ENCODE data around the gene MOGAT1. TPM values are rescaled to one million over a fixed set of nuclear protein-coding genes. Genes with fewer than 3 reads are reported as not detected.

MOGAT1 gene
- total RNA-seq, 4 donors from 2014 or later = not detected

GRCh38 chr2:222670191-222671038, 1.0 kb upstream of the MOGAT1 start:
- no peak for TF ChIP-seq POLR2A (IDR thresholded peaks at IDR 0.05)
- TF ChIP-seq EP300 (IDR thresholded peaks at IDR 0.05) = no peak
- no peak for TF ChIP-seq POLR2AphosphoS5 (IDR thresholded peaks at IDR 0.05)
- TF ChIP-seq, protein P1, sequence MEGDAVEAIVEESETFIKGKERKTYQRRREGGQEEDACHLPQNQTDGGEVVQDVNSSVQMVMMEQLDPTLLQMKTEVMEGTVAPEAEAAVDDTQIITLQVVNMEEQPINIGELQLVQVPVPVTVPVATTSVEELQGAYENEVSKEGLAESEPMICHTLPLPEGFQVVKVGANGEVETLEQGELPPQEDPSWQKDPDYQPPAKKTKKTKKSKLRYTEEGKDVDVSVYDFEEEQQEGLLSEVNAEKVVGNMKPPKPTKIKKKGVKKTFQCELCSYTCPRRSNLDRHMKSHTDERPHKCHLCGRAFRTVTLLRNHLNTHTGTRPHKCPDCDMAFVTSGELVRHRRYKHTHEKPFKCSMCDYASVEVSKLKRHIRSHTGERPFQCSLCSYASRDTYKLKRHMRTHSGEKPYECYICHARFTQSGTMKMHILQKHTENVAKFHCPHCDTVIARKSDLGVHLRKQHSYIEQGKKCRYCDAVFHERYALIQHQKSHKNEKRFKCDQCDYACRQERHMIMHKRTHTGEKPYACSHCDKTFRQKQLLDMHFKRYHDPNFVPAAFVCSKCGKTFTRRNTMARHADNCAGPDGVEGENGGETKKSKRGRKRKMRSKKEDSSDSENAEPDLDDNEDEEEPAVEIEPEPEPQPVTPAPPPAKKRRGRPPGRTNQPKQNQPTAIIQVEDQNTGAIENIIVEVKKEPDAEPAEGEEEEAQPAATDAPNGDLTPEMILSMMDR (IDR thresholded peaks at IDR 0.05) = no peak
- peaks cover 14% of the 10 kb centered on the region for H3K27me3 ChIP-seq
- H3K4me1 ChIP-seq = peaks cover 0 to 13% (median 7%) of the 10 kb centered on the region in 3 donors
- no peaks in the 10 kb centered on the region for H3K9me3 ChIP-seq
- no peak for ATAC-seq
- WGBS, 2 donors (ENCODE audit: low coverage in 1 of 2) = 83 to 91% methylated on average over 4 to 9 of the region's 9 CpGs
- H3K4me3 ChIP-seq = no peak overlapping the region
- H3K27ac ChIP-seq = no peak overlapping the region
- no peaks in the 10 kb centered on the region for H3K36me3 ChIP-seq

DNA sequence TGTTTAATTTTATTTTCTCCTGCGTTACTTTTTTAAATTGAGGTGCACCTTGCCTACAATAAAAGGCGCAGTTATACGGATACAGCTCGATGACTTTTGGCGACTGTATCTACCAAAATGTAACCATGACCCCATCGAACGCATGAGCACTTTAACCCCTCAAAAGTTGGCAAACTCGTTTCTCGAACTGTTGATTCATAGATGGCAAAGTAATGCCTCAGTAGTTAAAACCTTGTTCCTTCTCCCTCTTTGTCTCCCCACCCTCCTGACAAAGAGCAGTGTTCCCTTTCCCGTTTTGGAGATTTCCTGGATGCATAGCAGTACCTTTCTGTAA, 577 bp downstream of the MOGAT1 start:
- Histone ChIP-seq H3K27ac (no peak overlapping the region), H3K27me3 (peaks cover 14% of the 10 kb centered on the region), H3K9me3 (no peaks in the 10 kb centered on the region), H3K4me1 (peaks cover 0 to 13% (median 7%) of the 10 kb centered on the region in 3 donors), H3K4me3 (peak overlapping the region in 1 of 2 donors; percentile 53), H3K36me3 (no peaks in the 10 kb centered on the region)
- WGBS, 2 donors (ENCODE audit: low coverage in 1 of 2) = 22 to 31% methylated on average over 9 to 10 of the region's 10 CpGs
- TF ChIP-seq EP300 (IDR thresholded peaks at IDR 0.05) = no peak
- TF ChIP-seq POLR2AphosphoS5 (IDR thresholded peaks at IDR 0.05) = no peak
- no peak for TF ChIP-seq POLR2A (IDR thresholded peaks at IDR 0.05)
- TF ChIP-seq, protein P1 (IDR thresholded peaks at IDR 0.05) = no peak
- ATAC-seq = no peak

DNA sequence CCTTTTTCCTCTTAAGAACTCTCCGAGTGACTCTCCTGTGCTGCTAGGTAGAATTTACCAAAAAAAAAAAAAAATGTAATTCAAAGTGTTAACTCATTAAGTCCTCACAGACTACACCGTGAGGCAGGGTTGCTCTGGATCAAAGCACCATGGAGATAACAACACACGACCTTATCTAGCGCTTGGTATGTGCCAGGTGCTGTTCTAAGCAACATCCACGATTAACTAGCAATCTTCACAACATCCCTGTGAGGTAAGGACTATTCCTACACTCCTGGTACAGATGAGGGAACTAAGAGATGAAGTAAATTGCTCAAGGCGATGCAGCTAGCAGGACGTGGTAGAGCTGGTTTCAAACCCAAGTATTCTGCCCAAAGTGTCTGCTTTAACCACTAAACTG, 1.8 kb downstream of the MOGAT1 start:
- TF ChIP-seq POLR2A (IDR thresholded peaks at IDR 0.05) = no peak
- TF ChIP-seq, protein P1 (IDR thresholded peaks at IDR 0.05) = no peak
- TF ChIP-seq EP300 (IDR thresholded peaks at IDR 0.05) = no peak
- TF ChIP-seq POLR2AphosphoS5 (IDR thresholded peaks at IDR 0.05) = no peak
- ATAC-seq = no peak
- Histone ChIP-seq H3K4me1 (peaks cover 0 to 13% (median 7%) of the 10 kb centered on the region in 3 donors), H3K4me3 (no peak overlapping the region), H3K27ac (no peak overlapping the region), H3K9me3 (no peaks in the 10 kb centered on the region), H3K27me3 (peaks cover 14% of the 10 kb centered on the region), H3K36me3 (no peaks in the 10 kb centered on the region)
- 58 to 69% methylated on average over 2 to 7 of the region's 7 CpGs for WGBS, 2 donors (ENCODE audit: low coverage in 1 of 2)

DNA sequence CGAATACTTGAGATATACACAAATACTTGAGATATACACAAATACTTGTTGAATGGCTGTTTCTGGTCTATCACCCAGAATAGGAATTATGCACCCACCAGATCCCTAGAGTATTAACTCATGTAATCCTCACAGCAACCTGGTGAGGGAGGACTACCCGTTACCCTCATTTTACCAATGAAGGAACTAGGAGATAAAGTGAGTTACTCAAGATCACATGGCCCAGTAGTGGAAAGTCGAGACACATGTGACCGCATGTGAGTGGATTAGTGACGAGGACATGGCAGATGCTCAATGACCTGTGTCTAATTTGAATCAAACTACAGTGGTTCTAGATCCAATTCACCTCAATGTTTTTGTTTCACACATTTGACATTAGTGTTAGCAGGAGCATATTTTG, 2.4 kb downstream of the MOGAT1 start:
- TF ChIP-seq, protein P1 (IDR thresholded peaks at IDR 0.05) = no peak
- no peak for TF ChIP-seq EP300 (IDR thresholded peaks at IDR 0.05)
- Histone ChIP-seq H3K4me3 (no peak overlapping the region), H3K36me3 (no peaks in the 10 kb centered on the region), H3K27ac (no peak overlapping the region), H3K9me3 (no peaks in the 10 kb centered on the region), H3K27me3 (peaks cover 14% of the 10 kb centered on the region), H3K4me1 (peaks cover 0 to 13% (median 7%) of the 10 kb centered on the region in 3 donors)
- WGBS, 2 donors (ENCODE audit: low coverage in 1 of 2) = 90 to 95% methylated on average over 5 of the region's 5 CpGs
- ATAC-seq = no peak

DNA sequence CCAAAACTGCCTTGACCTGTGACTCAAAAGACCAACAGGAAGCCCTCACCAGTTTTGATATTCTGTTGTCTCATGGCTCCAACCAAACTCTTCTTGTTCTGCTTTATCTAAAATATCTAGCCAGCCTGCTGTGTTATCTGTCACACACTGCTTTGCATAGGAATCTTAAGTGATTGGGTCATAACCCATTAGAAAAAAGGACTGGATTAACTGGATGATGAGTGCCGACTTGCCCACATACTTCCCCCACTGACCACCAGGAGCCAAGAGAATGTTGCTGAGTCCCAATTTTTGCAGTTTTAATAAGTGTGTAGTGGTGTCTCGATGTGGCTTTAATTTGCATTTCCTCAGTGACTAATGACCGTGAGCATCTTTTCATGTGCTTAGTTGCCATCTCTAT, 6.5 kb downstream of the MOGAT1 start:
- H3K4me3 ChIP-seq = no peak overlapping the region
- ATAC-seq = no peak
- no peak overlapping the region for H3K27ac ChIP-seq
- 59 to 62% methylated on average over 3 of the region's 3 CpGs for WGBS, 2 donors (ENCODE audit: low coverage in 1 of 2)
- TF ChIP-seq POLR2AphosphoS5 (IDR thresholded peaks at IDR 0.05) (no peak), EP300 (IDR thresholded peaks at IDR 0.05) (no peak)
- TF ChIP-seq, protein P1 (IDR thresholded peaks at IDR 0.05) = no peak
- no peaks in the 10 kb centered on the region for H3K9me3 ChIP-seq
- H3K27me3 ChIP-seq = no peaks in the 10 kb centered on the region
- H3K36me3 ChIP-seq = no peaks in the 10 kb centered on the region
- H3K4me1 ChIP-seq = no peaks in the 10 kb centered on the region
